MG63 (cell line): ENCODE results near the gene SMAD7. TPM values are rescaled to one million over a fixed set of nuclear protein-coding genes. Genes with fewer than 3 reads are reported as not detected.

ENCODE experiments used
- DNase-seq: peaks from one replicate; pipeline ENCODE4 v3.0.0-alpha.2; 2020
- H3K27me3 ChIP-seq: fragments of 250-450 bp; sonication (Bioruptor Pico); 2 replicates; pipeline ENCODE4 v1.5.1; 2020; ENCODE audit warnings: mild to moderate bottlenecking, moderate library complexity
- H3K36me3 ChIP-seq: fragments of 250-450 bp; sonication (Bioruptor Pico); 2 replicates; pipeline ENCODE4 v1.5.1; 2020; ENCODE audit warnings: mild to moderate bottlenecking, moderate library complexity
- H3K4me3 ChIP-seq: fragments of 250-450 bp; sonication (Bioruptor Pico); 2 replicates; pipeline ENCODE4 v1.5.1; 2020; ENCODE audit warnings: mild to moderate bottlenecking, moderate library complexity
- H3K9me3 ChIP-seq: fragments of 250-450 bp; sonication (Bioruptor Pico); 2 replicates; pipeline ENCODE4 v1.5.1; 2020; ENCODE audit warnings: mild to moderate bottlenecking, moderate library complexity
- total RNA-seq: library from RNA; depleted of rRNA; stranded (reverse); fragments of >200 nt; shearing (Covaris generic); gene quantifications from 2 replicates; pipeline ENCODE4 v1.2.3, GENCODE V29; 2014; ENCODE audit warnings: low replicate concordance

SMAD7 gene
- total RNA-seq, 1 experiment from 2014 or later, result 29.3 TPM

DNA sequence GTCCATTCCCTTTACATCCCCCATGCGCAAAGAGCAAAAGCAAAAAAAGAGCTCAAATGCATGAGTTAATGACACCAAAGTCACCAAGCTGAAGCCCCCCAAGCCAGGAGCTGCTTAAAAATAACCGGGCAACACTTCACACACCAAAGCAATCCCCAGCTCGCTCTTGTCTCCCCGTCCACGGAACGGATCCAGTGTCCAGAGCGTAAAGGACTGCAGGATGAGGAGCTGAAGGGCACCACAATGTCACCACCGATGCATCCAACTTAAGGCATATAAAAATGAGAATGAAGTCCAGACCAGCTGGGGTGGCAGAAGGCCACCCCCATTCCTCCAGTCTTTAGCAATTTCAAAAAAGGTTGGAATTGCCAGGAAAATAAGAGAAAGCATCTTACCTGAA is 8.7 kb downstream of the SMAD7 start:
- H3K9me3 ChIP-seq, result no peaks in the 10 kb centered on the region
- DNase-seq, result no peak
- H3K4me3 ChIP-seq, result no peak overlapping the region
- H3K36me3 ChIP-seq, result peaks cover 70% of the 10 kb centered on the region
- H3K27me3 ChIP-seq, result no peaks in the 10 kb centered on the region

GRCh38 chr18:48941672-48942071 is 9.1 kb downstream of the SMAD7 start:
- no peak overlapping the region for H3K4me3 ChIP-seq
- no peaks in the 10 kb centered on the region for H3K9me3 ChIP-seq
- no peak for DNase-seq
- H3K36me3 ChIP-seq, result peaks cover 66% of the 10 kb centered on the region
- H3K27me3 ChIP-seq, result no peaks in the 10 kb centered on the region

- no peak overlapping the region for H3K4me3 ChIP-seq
- no peak for DNase-seq
Observed at GRCh38 chr18:48940854-48941611, 9.7 kb downstream of the SMAD7 start.

DNA sequence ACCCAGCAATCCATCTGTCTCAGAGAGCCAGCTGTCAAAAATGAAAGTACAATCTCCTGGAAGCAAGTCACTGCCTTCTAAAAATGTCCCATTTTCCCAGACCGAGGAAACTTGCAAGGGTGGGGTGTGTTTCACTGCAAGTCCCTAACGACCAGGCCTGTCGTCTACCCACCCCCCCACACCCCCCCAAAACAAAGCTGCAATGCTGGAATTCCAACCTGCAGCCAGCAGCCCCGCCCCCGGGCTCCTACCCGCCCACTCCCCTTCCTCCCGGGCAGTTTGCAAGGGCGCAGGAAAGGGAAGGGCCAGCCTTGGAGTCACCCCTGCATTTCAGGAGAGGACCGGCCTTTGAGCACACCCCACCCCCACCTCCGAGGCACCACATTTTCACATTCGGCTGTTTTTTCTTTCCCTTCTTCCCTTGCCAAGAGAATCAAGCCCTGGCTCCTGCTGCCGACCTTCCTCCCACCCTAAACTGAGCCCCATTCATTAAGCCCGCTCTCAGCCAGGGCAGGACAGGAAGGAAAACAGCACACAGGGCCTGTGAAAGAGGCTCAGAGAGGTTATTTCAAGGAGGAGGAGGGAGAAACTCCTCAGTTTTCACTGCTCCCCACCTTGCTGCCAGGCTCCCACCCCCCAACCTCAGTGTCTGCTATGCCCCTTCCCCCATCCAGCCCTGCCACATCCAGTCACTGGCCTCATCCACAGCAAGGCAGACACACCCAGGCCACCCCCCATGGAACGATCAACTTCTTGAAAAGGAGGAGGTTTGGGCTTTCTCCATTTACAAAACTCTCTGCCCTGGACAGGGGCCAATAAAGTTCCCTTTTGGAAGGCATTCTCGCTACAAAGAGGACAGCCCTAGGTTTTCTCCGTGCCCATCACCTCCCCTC is 11.3 kb downstream of the SMAD7 start:
- Histone ChIP-seq H3K4me3 (peak overlapping the region; percentile 10; the same call in 1 of the 2 replicates), H3K9me3 (no peaks in the 10 kb centered on the region), H3K27me3 (no peaks in the 10 kb centered on the region), H3K36me3 (peaks cover 58% of the 10 kb centered on the region)
- DNase-seq, result peak; percentile 59

More at GRCh38 chr18:48940854-48941611, 9.7 kb downstream of the SMAD7 start:
- peaks cover 66% of the 10 kb centered on the region for H3K36me3 ChIP-seq
- no peaks in the 10 kb centered on the region for H3K9me3 ChIP-seq
- no peaks in the 10 kb centered on the region for H3K27me3 ChIP-seq

- Histone ChIP-seq H3K27me3 (no peaks in the 10 kb centered on the region), H3K9me3 (no peaks in the 10 kb centered on the region), H3K4me3 (no peak overlapping the region), H3K36me3 (peaks cover 58% of the 10 kb centered on the region)
- DNase-seq, result no peak
Observed at GRCh38 chr18:48938827-48939204, 11.9 kb downstream of the SMAD7 start.

DNA sequence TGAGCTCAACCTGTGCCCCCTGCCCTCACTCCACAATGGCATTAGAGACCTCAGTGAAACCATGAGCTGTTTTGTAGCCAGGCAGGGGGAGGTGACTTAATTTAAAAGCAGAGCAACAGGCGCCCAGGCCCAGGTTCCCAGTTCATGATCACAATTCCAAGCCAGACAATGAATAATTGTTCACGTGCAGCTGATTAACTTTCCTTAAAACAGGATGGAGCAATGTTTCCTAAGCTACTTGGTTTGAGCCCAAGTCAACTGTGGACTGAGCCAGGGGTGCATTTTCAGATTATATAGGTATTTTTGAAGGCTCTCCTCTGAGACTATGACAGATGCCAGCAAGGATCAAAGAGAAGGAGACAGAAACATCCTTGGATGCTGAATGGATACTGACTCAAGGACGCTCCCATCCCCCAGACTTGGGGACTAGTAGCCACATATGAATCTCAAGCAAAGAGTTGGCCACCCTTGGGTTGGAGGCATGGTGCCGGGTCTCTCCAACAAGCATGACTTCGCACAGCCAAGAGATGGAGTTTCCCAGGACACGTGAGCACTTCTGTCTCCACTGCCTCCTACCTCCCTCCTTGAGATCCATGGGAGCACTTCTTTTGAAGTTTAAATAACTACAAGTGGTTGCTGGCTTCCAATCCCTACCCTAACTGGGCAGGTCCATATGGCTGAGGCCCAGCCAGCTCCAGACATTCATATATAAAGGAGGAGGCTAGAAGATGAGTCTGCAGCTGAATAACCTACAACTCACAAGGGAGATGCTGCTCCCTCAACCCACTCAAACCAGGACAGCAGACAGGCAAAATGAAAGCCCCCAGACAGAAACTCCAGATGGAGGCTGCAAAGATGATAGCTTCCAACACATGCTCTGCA is 12.7 kb downstream of the SMAD7 start:
- Histone ChIP-seq H3K4me3 (no peak overlapping the region), H3K36me3 (peaks cover 57% of the 10 kb centered on the region), H3K9me3 (no peaks in the 10 kb centered on the region), H3K27me3 (no peaks in the 10 kb centered on the region)
- no peak for DNase-seq

- H3K36me3 ChIP-seq, result peaks cover 63% of the 10 kb centered on the region
- H3K4me3 ChIP-seq, result no peak overlapping the region
- no peaks in the 10 kb centered on the region for H3K27me3 ChIP-seq
Observed at GRCh38 chr18:48935433-48935774, 15.4 kb downstream of the SMAD7 start.

GRCh38 chr18:48934723-48935432 is 15.9 kb downstream of the SMAD7 start:
- Histone ChIP-seq H3K27me3 (no peaks in the 10 kb centered on the region), H3K36me3 (peaks cover 60% of the 10 kb centered on the region), H3K9me3 (no peaks in the 10 kb centered on the region), H3K4me3 (no peak overlapping the region)
- DNase-seq, result no peak

More at GRCh38 chr18:48935433-48935774, 15.4 kb downstream of the SMAD7 start:
- DNase-seq, result no peak
- H3K9me3 ChIP-seq, result no peaks in the 10 kb centered on the region

GRCh38 chr18:48934415-48934722 is 16.4 kb downstream of the SMAD7 start:
- DNase-seq, result no peak
- Histone ChIP-seq H3K9me3 (no peaks in the 10 kb centered on the region), H3K4me3 (no peak overlapping the region), H3K36me3 (peaks cover 59% of the 10 kb centered on the region), H3K27me3 (no peaks in the 10 kb centered on the region)

- DNase-seq, result no peak
- Histone ChIP-seq H3K9me3 (no peaks in the 10 kb centered on the region), H3K36me3 (peaks cover 59% of the 10 kb centered on the region), H3K27me3 (no peaks in the 10 kb centered on the region), H3K4me3 (no peak overlapping the region)
Observed at GRCh38 chr18:48933578-48934414, 17.0 kb downstream of the SMAD7 start.

- Histone ChIP-seq H3K36me3 (peaks cover 51% of the 10 kb centered on the region), H3K27me3 (no peaks in the 10 kb centered on the region), H3K9me3 (no peaks in the 10 kb centered on the region), H3K4me3 (no peak overlapping the region)
- no peak for DNase-seq
Observed at GRCh38 chr18:48932822-48933510, 17.8 kb downstream of the SMAD7 start.

DNA sequence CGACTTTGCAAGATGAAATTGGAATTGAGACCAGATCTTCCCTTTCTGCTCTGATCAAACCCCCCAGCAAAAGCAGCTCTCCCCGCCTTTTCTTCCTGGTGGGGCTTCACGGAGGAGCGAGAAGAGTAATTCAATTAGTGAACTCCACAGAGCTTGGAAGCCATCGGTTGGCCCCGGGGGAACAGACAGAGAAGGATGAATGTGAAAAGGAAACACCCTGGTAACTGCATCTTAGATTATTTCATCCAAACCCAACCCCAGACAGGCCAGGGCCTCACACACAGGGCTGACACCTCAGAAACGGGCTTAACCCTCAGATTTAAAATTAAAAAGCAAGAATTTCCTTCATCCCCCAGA is 18.3 kb downstream of the SMAD7 start:
- no peaks in the 10 kb centered on the region for H3K27me3 ChIP-seq
- peaks cover 49% of the 10 kb centered on the region for H3K36me3 ChIP-seq
- no peak for DNase-seq
- H3K9me3 ChIP-seq, result no peaks in the 10 kb centered on the region
- no peak overlapping the region for H3K4me3 ChIP-seq

- H3K36me3 ChIP-seq, result peaks cover 49% of the 10 kb centered on the region
- no peak overlapping the region for H3K4me3 ChIP-seq
- DNase-seq, result no peak
- H3K9me3 ChIP-seq, result no peaks in the 10 kb centered on the region
- H3K27me3 ChIP-seq, result no peaks in the 10 kb centered on the region
Observed at GRCh38 chr18:48931680-48932461, 18.9 kb downstream of the SMAD7 start.

DNA sequence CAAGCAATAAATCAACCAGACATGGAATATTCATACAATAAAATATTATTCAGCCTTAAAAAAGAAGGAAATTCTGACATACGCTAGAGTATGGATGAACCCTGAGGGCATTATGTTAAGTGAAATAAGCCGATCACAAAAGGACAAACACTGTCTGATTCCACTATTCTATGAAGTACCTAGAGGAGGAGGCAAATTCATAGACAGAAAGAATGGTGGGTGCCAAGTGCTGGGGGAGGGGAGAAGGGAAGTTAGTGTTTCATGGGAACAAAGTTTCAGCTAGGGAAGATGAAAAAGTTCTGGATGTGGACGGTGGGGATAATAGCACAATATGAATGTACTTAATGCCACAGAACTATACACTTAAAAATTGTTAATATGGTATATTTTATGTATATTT is 19.8 kb downstream of the SMAD7 start:
- H3K9me3 ChIP-seq, result no peaks in the 10 kb centered on the region
- H3K27me3 ChIP-seq, result no peaks in the 10 kb centered on the region
- H3K36me3 ChIP-seq, result peaks cover 41% of the 10 kb centered on the region
- no peak overlapping the region for H3K4me3 ChIP-seq
- DNase-seq, result no peak
